SHP77 (cell line): ENCODE data around the gene AHCTF1.
"Not testable (repeated sequence)": the region's sequence is repeated elsewhere in the genome, so short reads cannot be mapped to it uniquely, and the experiment has no call there.

ENCODE experiments used
- DNase-seq, 2 experiments: peaks; one replicate each; lab custom pipeline; 2025; lab: John Stamatoyannopoulos, UW

Gene AHCTF1

GRCh38 chr1:246836209-246836966, 95.4 kb downstream of the AHCTF1 start:
- no peak for DNase-seq

GRCh38 chr1:246831543-246831942, 100.2 kb downstream of the AHCTF1 start:
- no peak for DNase-seq

GRCh38 chr1:246828818-246829217, 102.9 kb downstream of the AHCTF1 start:
- DNase-seq: no peak

- DNase-seq: peak in 1 of 2 experiments; percentile 15
Measured at GRCh38 chr1:246827396-246827795, 104.4 kb downstream of the AHCTF1 start.

- no peak for DNase-seq
Measured at GRCh38 chr1:246825557-246826175, 106.1 kb downstream of the AHCTF1 start.

GRCh38 chr1:246824541-246824940, 107.2 kb downstream of the AHCTF1 start:
- no peak for DNase-seq

GRCh38 chr1:246822154-246822553, 109.6 kb downstream of the AHCTF1 start:
- not testable (repeated sequence) for DNase-seq

GRCh38 chr1:246820666-246821065, 111.1 kb downstream of the AHCTF1 start:
- no peak for DNase-seq

GRCh38 chr1:246817778-246818177, 114.0 kb downstream of the AHCTF1 start:
- not testable (repeated sequence) for DNase-seq

GRCh38 chr1:246815693-246816270, 116.0 kb downstream of the AHCTF1 start:
- DNase-seq: no peak

- no peak for DNase-seq
Measured at GRCh38 chr1:246814890-246815289, 116.9 kb downstream of the AHCTF1 start.

GRCh38 chr1:246813325-246813724, 118.4 kb downstream of the AHCTF1 start:
- DNase-seq: not testable (repeated sequence)

- no peak for DNase-seq
Measured at GRCh38 chr1:246811985-246812384, 119.8 kb downstream of the AHCTF1 start.

GRCh38 chr1:246809473-246809872, 122.3 kb downstream of the AHCTF1 start:
- DNase-seq: no peak

- no peak for DNase-seq
Measured at GRCh38 chr1:246805135-246805716, 126.5 kb downstream of the AHCTF1 start.

- DNase-seq: no peak
Measured at GRCh38 chr1:246803883-246804282, 127.9 kb downstream of the AHCTF1 start.

GRCh38 chr1:246803373-246803772, 128.4 kb downstream of the AHCTF1 start:
- DNase-seq: no peak

GRCh38 chr1:246801241-246802020, 130.3 kb downstream of the AHCTF1 start:
- peak; percentile 30 to 70 for DNase-seq

GRCh38 chr1:246800756-246801155, 131.0 kb downstream of the AHCTF1 start:
- peak in 1 of 2 experiments; percentile 20 for DNase-seq

GRCh38 chr1:246800356-246800755, 131.4 kb downstream of the AHCTF1 start:
- no peak for DNase-seq

GRCh38 chr1:246798606-246799496, 132.9 kb downstream of the AHCTF1 start:
- DNase-seq: no peak
